Vagina (tissue), 2 donors: ENCODE measurements around the gene GNPTG. TPM values are rescaled to one million over a fixed set of nuclear protein-coding genes. Genes with fewer than 3 reads are reported as not detected.

ENCODE experiments used
- DNase-seq, 2 donors: peaks; one replicate each; pipeline ENCODE4 v3.0.0-alpha.2; 2017; ENCODE audit errors: extremely low spot score in 2 of 2
- H3K27ac ChIP-seq: fragments of 200-600 bp; sonication (generic); one replicate; pipeline ENCODE4 v1.5.1; 2019
- H3K27me3 ChIP-seq: fragments of 200-600 bp; sonication (generic); one replicate; pipeline ENCODE4 v1.5.1; 2019
- H3K36me3 ChIP-seq, 2 donors: fragments of 200-600 bp; sonication (generic); one replicate each; pipeline ENCODE4 v1.5.1; 2017 to 2019
- H3K4me1 ChIP-seq: fragments of 200-600 bp; sonication (generic); one replicate; pipeline ENCODE4 v1.5.1; 2019
- H3K4me3 ChIP-seq, 2 donors: fragments of 200-600 bp; sonication (generic); 1 replicate in 1 of 2; 2 replicates in 1 of 2; pipeline ENCODE4 v1.5.1; 2016 to 2019
- H3K9me3 ChIP-seq: fragments of 200-600 bp; sonication (generic); one replicate; pipeline ENCODE4 v1.5.1; 2019
- CTCF ChIP-seq, 3 experiments: fragments of 450-650 bp in 2 of 3; fragments of 200-600 bp in 1 of 3; sonication (generic) in 1 of 3; IDR thresholded peaks; one replicate each; pipeline ENCODE4 v1.5.1; 2017 to 2019; ENCODE audit warnings: antibody characterized with exemption in 3 of 3, mild to moderate bottlenecking in 2 of 3, moderate library complexity in 2 of 3
- POLR2A ChIP-seq, 2 donors: fragments of 450-650 bp; IDR thresholded peaks; one replicate each; pipeline ENCODE4 v1.6.1; 2017; ENCODE audit warnings: antibody characterized with exemption in 2 of 2, mild to moderate bottlenecking in 2 of 2, moderate library complexity in 2 of 2
- POLR2AphosphoS5 ChIP-seq, 2 donors: sonication (generic); formaldehyde crosslinking; IDR thresholded peaks; one replicate each; pipeline ENCODE4 v1.9.0; 2017; ENCODE audit warnings: antibody characterized with exemption in 2 of 2, mild to moderate bottlenecking in 2 of 2, low read depth in 1 of 2; ENCODE audit not compliant: insufficient read depth in 1 of 2
- intact Hi-C: fragments of 100-400 bp; cut with DNase I; formaldehyde crosslinking; loops from one replicate; pipeline ENCODE4 v1.15.1; 2023
- total RNA-seq: library from RNA; depleted of rRNA; stranded (reverse); fragments of >200 nt; gene quantifications from one replicate; pipeline ENCODE4 v1.2.3, GENCODE V29; 2016

The GNPTG gene
- total RNA-seq, 1 donor from 2014 or later: 63.3 TPM

GRCh38 chr16:1340730-1341494 lies 10.8 kb upstream of the GNPTG start:
- Histone ChIP-seq H3K4me3 (no peak overlapping the region), H3K27me3 (no peaks in the 10 kb centered on the region), H3K4me1 (peaks cover 17% of the 10 kb centered on the region), H3K27ac (no peak overlapping the region), H3K9me3 (no peaks in the 10 kb centered on the region), H3K36me3 (no peaks in the 10 kb centered on the region)
- intact Hi-C loops: no loop called here
- no peak for DNase-seq
- no peak for TF ChIP-seq CTCF (IDR thresholded peaks at IDR 0.05)
- TF ChIP-seq POLR2AphosphoS5 (IDR thresholded peaks at IDR 0.05; ENCODE audit: insufficient read depth in 1 of 2, low read depth in 1 of 2): no peak
- TF ChIP-seq POLR2A (IDR thresholded peaks at IDR 0.05): no peak

- Histone ChIP-seq H3K27me3 (no peaks in the 10 kb centered on the region), H3K4me1 (peaks cover 17% of the 10 kb centered on the region), H3K9me3 (no peaks in the 10 kb centered on the region), H3K27ac (no peak overlapping the region), H3K4me3 (no peak overlapping the region), H3K36me3 (no peaks in the 10 kb centered on the region)
- intact Hi-C loops: no loop called here
- DNase-seq: no peak
- TF ChIP-seq CTCF (IDR thresholded peaks at IDR 0.05): no peak
- TF ChIP-seq POLR2AphosphoS5 (IDR thresholded peaks at IDR 0.05; ENCODE audit: insufficient read depth in 1 of 2, low read depth in 1 of 2): no peak
- TF ChIP-seq POLR2A (IDR thresholded peaks at IDR 0.05): no peak
These were observed 10.0 kb upstream of the GNPTG start for GRCh38 chr16:1341495-1342420.

DNA sequence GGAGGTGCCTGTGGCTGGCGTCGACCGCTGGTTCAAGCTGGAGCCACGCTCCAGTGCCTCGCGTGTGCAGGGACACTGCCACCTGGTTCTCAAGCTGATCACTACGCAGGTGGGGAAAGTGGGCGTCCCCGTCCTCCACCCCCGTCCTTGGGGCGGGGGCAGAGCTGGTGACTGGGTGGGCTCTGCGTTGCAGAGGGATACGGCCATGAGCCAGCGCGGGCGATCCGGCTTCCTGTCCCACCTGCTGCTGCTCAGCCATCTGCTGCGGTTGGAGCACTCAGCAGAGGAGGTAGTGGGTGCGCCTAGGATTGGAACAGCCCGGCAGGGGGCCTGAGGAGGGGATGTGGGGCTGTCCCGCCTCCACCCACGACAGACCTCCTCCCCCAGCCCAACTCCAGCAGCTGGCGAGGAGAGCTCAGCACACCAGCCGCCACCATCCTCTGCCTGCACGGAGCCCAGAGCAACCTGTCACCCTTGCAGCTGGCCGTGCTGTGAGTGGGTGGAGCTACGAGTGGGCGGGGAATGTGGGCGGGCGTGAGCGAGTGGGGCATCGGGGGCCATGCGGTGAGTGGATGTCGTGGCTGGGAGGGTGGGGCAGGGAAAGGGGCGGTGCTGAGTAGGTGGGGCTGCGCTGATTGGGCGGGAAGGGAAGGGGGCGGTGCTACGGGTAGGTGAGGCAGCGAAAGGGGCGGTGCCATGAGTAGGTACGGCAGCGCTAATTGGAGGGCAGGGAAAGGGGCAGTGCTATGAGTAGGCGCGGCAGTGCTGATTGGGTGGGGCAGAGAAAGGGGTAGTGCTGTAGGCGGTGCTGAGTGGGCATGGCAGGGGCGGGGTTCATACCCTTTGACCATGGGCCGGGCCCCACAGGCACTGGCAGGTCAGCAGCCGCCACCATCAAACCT lies 9.0 kb upstream of the GNPTG start:
- peak; percentile 92 to 98 for DNase-seq
- H3K36me3 ChIP-seq: no peaks in the 10 kb centered on the region
- no peaks in the 10 kb centered on the region for H3K27me3 ChIP-seq
- no peak overlapping the region for H3K27ac ChIP-seq
- H3K4me1 ChIP-seq: peaks cover 17% of the 10 kb centered on the region
- peak overlapping the region; percentile 13 to 19 for H3K4me3 ChIP-seq
- TF ChIP-seq POLR2AphosphoS5 (IDR thresholded peaks at IDR 0.05; ENCODE audit: insufficient read depth in 1 of 2, low read depth in 1 of 2) (no peak), POLR2A (IDR thresholded peaks at IDR 0.05) (no peak), CTCF (IDR thresholded peaks at IDR 0.05) (no peak)
- intact Hi-C loops: no loop called here
- no peaks in the 10 kb centered on the region for H3K9me3 ChIP-seq

GRCh38 chr16:1343428-1344242 lies 8.1 kb upstream of the GNPTG start:
- Histone ChIP-seq H3K4me1 (peaks cover 17% of the 10 kb centered on the region), H3K36me3 (peaks cover 0 to 4% of the 10 kb centered on the region in 2 donors), H3K27me3 (no peaks in the 10 kb centered on the region), H3K4me3 (peak overlapping the region in 1 of 2 donors; percentile 19), H3K27ac (no peak overlapping the region), H3K9me3 (no peaks in the 10 kb centered on the region)
- DNase-seq: no peak
- intact Hi-C loops: no loop called here
- no peak for TF ChIP-seq POLR2A (IDR thresholded peaks at IDR 0.05)
